Upper lobe of right lung (tissue), 1 donor: Measurements from ENCODE around the gene ARAP1. TPM values are rescaled to one million over a fixed set of nuclear protein-coding genes. Genes with fewer than 3 reads are reported as not detected.

Experiments
- ATAC-seq: fragments of 200-7000 bp; cut with Tn5 transposase; one replicate; pipeline ENCODE4 v1.9.1; 2020; ENCODE audit warnings: mild to moderate bottlenecking, moderate library complexity
- DNase-seq: peaks from one replicate; pipeline ENCODE4 v3.0.0-alpha.2; 2020
- H3K27ac ChIP-seq: fragments of 200-600 bp; one replicate; pipeline ENCODE4 v1.8.0; 2022
- H3K27me3 ChIP-seq: fragments of 200-600 bp; one replicate; pipeline ENCODE4 v1.8.0; 2022; ENCODE audit warnings: mild to moderate bottlenecking
- H3K36me3 ChIP-seq: fragments of 200-600 bp; one replicate; pipeline ENCODE4 v1.8.0; 2022
- H3K4me1 ChIP-seq: fragments of 200-600 bp; one replicate; pipeline ENCODE4 v1.8.0; 2022
- H3K4me3 ChIP-seq: fragments of 200-600 bp; one replicate; pipeline ENCODE4 v1.8.0; 2022; ENCODE audit warnings: mild to moderate bottlenecking
- H3K9me3 ChIP-seq: fragments of 200-600 bp; one replicate; pipeline ENCODE4 v1.8.0; 2022
- intact Hi-C: fragments of 100-400 bp; cut with DNase I; formaldehyde crosslinking; loops from one replicate; pipeline ENCODE4 v1.11.0; 2022
- total RNA-seq: library from RNA; stranded (reverse); fragmentation: NEBNext Ultra II Directional; extraction: Animal tissue kit (Norgen Biotek cat#: 25700); gene quantifications from one replicate; pipeline ENCODE4 v1.2.1, GENCODE V29; 2021
- TF ChIP-seq, protein P1 (sequence below): fragments of 200-600 bp; IDR thresholded peaks from one replicate; pipeline ENCODE4 v1.8.0; 2022; ENCODE audit warnings: antibody characterized with exemption
- donor health status: DM: no; HTN: yes; CAD: no; lungs with severe emphysema.

The ARAP1 gene
- total RNA-seq, 1 donor from 2014 or later, result 226 TPM

- Histone ChIP-seq H3K27me3 (peaks cover 11% of the 10 kb centered on the region), H3K4me1 (peaks cover 13% of the 10 kb centered on the region), H3K27ac (peak overlapping the region; percentile 36), H3K9me3 (no peaks in the 10 kb centered on the region), H3K4me3 (peak overlapping the region; percentile 58), H3K36me3 (no peaks in the 10 kb centered on the region)
- ATAC-seq, result peak; percentile 85
- TF ChIP-seq, protein P1, sequence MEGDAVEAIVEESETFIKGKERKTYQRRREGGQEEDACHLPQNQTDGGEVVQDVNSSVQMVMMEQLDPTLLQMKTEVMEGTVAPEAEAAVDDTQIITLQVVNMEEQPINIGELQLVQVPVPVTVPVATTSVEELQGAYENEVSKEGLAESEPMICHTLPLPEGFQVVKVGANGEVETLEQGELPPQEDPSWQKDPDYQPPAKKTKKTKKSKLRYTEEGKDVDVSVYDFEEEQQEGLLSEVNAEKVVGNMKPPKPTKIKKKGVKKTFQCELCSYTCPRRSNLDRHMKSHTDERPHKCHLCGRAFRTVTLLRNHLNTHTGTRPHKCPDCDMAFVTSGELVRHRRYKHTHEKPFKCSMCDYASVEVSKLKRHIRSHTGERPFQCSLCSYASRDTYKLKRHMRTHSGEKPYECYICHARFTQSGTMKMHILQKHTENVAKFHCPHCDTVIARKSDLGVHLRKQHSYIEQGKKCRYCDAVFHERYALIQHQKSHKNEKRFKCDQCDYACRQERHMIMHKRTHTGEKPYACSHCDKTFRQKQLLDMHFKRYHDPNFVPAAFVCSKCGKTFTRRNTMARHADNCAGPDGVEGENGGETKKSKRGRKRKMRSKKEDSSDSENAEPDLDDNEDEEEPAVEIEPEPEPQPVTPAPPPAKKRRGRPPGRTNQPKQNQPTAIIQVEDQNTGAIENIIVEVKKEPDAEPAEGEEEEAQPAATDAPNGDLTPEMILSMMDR, result peak; percentile 96
- intact Hi-C loops, result no loop called here
- peak; percentile 83 for DNase-seq
Observed at GRCh38 chr11:72642884-72643522, 109.2 kb downstream of the ARAP1 start.

DNA sequence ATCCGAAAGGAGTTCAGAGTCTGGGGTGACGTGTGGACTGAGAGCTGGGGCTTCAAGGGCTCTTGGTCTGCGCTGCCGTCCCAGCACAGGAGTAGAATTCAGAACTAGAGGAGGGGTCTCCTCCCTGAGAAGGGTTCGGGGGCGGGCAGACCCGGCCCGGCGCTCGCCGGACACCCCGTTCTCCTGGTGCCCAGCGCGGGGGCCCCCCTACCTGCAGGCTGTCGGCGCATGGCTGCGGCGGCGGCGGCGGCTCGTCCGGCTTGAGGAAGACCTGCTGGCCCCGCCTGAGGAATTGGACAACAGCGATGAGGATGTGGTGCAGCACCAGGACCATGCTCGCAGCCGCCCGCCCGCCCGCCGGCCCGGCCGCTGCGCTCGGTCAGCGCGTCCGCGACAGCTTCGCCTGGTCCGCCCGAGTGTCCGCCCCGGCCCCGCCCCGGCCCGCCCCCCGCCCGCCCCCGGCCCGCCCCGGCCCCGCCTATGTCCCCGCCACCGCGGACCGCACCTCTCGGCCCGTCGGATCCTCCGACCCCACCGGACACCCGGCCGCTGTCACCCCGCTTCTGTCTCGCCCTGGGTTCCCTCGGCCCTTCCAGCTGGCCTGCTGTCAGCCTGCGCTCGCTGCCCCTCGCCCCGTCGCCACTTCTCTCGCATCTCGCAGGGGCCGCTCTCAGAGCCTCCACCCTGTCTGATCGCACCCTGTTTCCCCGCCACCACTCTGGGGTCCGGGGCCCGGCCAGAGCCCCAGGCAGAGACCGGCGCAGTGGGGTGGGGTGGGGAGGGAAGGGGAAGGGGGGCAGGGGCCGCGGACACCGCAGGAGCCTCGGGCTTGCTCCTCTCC is 109.9 kb downstream of the ARAP1 start:
- Histone ChIP-seq H3K27ac (peak overlapping the region; percentile 36), H3K9me3 (no peaks in the 10 kb centered on the region), H3K4me3 (peak overlapping the region; percentile 58), H3K4me1 (peaks cover 19% of the 10 kb centered on the region), H3K27me3 (peaks cover 14% of the 10 kb centered on the region), H3K36me3 (no peaks in the 10 kb centered on the region)
- TF ChIP-seq, protein P1, result no peak
- intact Hi-C loops, result no loop called here
- ATAC-seq (peak; percentile 64), DNase-seq (peak; percentile 71)

GRCh38 chr11:72641522-72642042 is 110.6 kb downstream of the ARAP1 start:
- H3K27me3 ChIP-seq, result peaks cover 14% of the 10 kb centered on the region
- TF ChIP-seq, protein P1, result no peak
- DNase-seq, result no peak
- intact Hi-C loops, result no loop called here
- no peaks in the 10 kb centered on the region for H3K9me3 ChIP-seq
- no peaks in the 10 kb centered on the region for H3K36me3 ChIP-seq
- H3K4me1 ChIP-seq, result peaks cover 19% of the 10 kb centered on the region
- no peak for ATAC-seq
- no peak overlapping the region for H3K27ac ChIP-seq
- H3K4me3 ChIP-seq, result peak overlapping the region; percentile 58

DNA sequence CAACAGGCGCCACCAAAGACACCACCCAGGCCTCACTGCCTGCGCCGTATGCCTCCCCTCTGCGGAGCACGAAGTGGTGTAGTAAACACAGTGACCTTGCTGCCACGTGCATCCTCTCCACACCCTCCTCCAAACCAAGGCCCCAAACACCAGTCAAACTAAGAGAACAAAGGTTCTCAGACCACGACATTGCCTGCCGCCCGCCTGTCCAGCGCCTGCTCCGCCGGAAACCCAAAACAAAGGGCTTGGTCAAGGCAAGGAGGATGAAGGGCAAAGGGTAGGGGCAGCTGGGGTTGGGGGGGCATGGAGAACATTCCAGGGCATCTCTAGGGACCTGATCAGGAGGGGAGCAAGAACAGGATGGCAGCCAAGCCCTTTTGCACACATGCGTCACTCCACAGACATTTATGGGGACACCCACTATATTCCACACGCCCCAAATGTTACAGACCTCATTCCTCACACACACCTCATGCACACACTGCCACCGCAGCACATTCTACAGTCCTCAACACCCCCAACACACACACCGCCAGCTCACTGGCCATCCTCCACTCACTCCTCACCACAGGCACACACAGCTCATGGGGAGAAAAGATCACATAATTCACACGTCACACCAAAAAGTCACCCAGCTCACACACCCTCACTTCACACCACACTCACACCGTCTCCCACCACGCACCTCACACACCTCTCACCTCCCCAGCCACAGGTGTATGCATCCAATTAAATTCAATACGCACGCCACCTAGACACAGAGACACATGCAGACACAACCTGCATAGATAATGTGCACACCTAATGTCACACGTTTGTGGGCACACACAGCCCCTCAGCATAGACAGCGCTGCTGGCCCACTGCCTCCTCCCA is 112.5 kb downstream of the ARAP1 start:
- TF ChIP-seq, protein P1, result no peak
- H3K36me3 ChIP-seq, result no peaks in the 10 kb centered on the region
- H3K27me3 ChIP-seq, result peaks cover 14% of the 10 kb centered on the region
- peaks cover 19% of the 10 kb centered on the region for H3K4me1 ChIP-seq
- no peak for DNase-seq
- no peak for ATAC-seq
- H3K27ac ChIP-seq, result no peak overlapping the region
- peak overlapping the region; percentile 8 for H3K4me3 ChIP-seq
- H3K9me3 ChIP-seq, result no peaks in the 10 kb centered on the region
- intact Hi-C loops, result loop anchor here (5.0 kb wide), 1 partner anchor 37 kb away; no protein-coding TSS in a partner anchor

DNA sequence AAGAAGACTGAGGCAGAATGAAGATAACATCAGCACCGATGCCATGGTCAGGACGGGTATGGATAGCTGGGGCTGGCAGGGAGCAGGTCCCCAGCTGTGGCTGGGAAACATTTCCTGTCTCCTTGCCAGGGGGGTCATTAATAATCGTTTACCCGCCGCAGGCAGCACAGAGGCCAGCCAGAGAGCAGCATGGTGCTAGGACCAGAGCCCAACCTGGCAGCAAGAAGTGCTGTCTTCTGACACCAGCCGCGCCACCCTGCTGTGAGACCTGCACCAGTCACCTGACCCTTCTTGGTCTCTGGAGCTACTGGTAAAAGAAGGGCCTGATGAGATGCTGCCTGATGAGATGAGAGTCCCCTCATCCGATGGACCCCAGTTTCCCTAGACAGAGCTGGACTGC is 114.3 kb downstream of the ARAP1 start:
- Histone ChIP-seq H3K4me1 (peaks cover 15% of the 10 kb centered on the region), H3K36me3 (no peaks in the 10 kb centered on the region), H3K4me3 (no peak overlapping the region), H3K9me3 (no peaks in the 10 kb centered on the region), H3K27me3 (peaks cover 14% of the 10 kb centered on the region), H3K27ac (no peak overlapping the region)
- no peak for DNase-seq
- intact Hi-C loops, result loop anchor here (5.0 kb wide), 1 partner anchor 36 kb away; no protein-coding TSS in a partner anchor
- no peak for ATAC-seq
- TF ChIP-seq, protein P1, result no peak
